H1 (cell line): Measurements from ENCODE around the gene GCK. TPM values are rescaled to one million over a fixed set of nuclear protein-coding genes. Genes with fewer than 3 reads are reported as not detected.

Experiments used
- GABPA ChIP-seq: IDR thresholded peaks from 2 replicates; pipeline ENCODE4 v1.6.1; 2011; ENCODE audit warnings: mild to moderate bottlenecking, low read length, moderate library complexity, borderline replicate concordance; ENCODE audit not compliant: insufficient read depth
- KDM5A ChIP-seq: fragments of 200-600 bp; IDR thresholded peaks from 2 replicates; pipeline ENCODE4 v1.7.1; 2012; ENCODE audit warnings: mild to moderate bottlenecking, low read length, inconsistent platforms, mixed read lengths
- NRF1 ChIP-seq: IDR thresholded peaks from 2 replicates; pipeline ENCODE4 v1.6.1; 2011; ENCODE audit warnings: mild to moderate bottlenecking, low read depth, low read length, improper control_type of control experiment
- RBBP5 ChIP-seq: IDR thresholded peaks from 2 replicates; pipeline ENCODE4 v1.7.1; 2012; ENCODE audit warnings: low read depth, mild to moderate bottlenecking, inconsistent platforms, low read length, moderate library complexity, borderline replicate concordance
- SIX5 ChIP-seq: IDR thresholded peaks from 2 replicates; pipeline ENCODE4 v1.6.1; 2011; ENCODE audit warnings: mild to moderate bottlenecking, low read depth, low read length
- SRF ChIP-seq: IDR thresholded peaks from 2 replicates; pipeline ENCODE4 v1.6.1; 2011; ENCODE audit warnings: mild to moderate bottlenecking, low read depth, low read length, moderate library complexity
- TAF1 ChIP-seq: IDR thresholded peaks from 2 replicates; pipeline ENCODE4 v1.6.1; 2011; ENCODE audit warnings: mild to moderate bottlenecking, low read depth, low read length
- polyA plus RNA-seq, 7 experiments: library from polyadenylated mRNA; depleted of rRNA in 3 of 7; stranded (reverse) in 5 of 7; unstranded in 2 of 7; fragments of >200 nt in 5 of 7; fragments of 200-250 nt in 2 of 7; gene quantifications; 1 replicate in 5 of 7; 2 replicates in 1 of 7; 4 replicates in 1 of 7; pipeline versions ENCODE4 v1.2.1 to v1.2.3, GENCODE V29; 2011 to 2013; ENCODE audit warnings: missing spikeins in 2 of 7, mixed read lengths in 2 of 7
- total RNA-seq: library from RNA; stranded (reverse); fragmentation: NEBNext Ultra II Directional; extraction: Animal tissue kit (Norgen Biotek cat#: 25700); gene quantifications from 2 replicates; pipeline ENCODE4 v1.2.1, GENCODE V29; 2021

Gene GCK
- total and polyA plus RNA-seq, 2 of the 8 experiments (the other 6 are each of a cell fraction or from before 2014, with no cell fraction given), result 2.4 to 4.9 TPM

DNA sequence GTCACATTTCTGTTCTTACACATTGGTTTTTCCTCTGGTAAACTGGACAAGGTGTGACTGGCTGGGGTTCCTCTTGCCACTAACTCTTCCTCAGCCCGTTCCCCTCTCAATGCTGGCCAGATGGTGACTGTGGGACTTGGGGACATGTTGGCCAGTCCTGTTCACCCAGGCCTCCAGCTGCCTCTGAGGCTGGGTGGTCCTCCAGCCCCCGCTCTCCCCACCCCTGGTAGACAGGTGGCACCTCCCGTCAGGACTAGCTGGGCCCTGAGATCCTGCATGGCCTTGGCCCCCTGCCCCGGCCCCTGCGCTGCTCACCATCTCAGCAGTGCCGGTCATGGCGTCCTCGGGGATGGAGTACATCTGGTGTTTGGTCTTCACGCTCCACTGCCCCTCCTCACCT is 37.3 kb downstream of the GCK start (continued):
- TF ChIP-seq NRF1 (no peak), KDM5A (no peak), GABPA (no peak), SRF (no peak), SIX5 (no peak), RBBP5 (no peak), TAF1 (no peak)
